Measurements from ENCODE around the gene GNG2.
A peak's percentile ranks its signal among the peaks of the same experiment; 100 is the strongest.

The GNG2 gene

GRCh38 chr14:51962711-51963110 is 102.3 kb downstream of the GNG2 start:
- H3K27me3 Mint-ChIP-seq: no peaks in the 10 kb centered on the region
- H3K4me1 Mint-ChIP-seq (ENCODE audit: low read depth): peaks cover 52% of the 10 kb centered on the region
- peak overlapping the region; percentile 89 for H3K27ac Mint-ChIP-seq
- H3K4me3 Mint-ChIP-seq: peak overlapping the region; percentile 22
- H3K36me3 Mint-ChIP-seq: peaks cover 42% of the 10 kb centered on the region
- H3K9me3 Mint-ChIP-seq (ENCODE audit: low read depth): peaks cover 24% of the 10 kb centered on the region

- Mint-ChIP-seq H3K9me3 (ENCODE audit: low read depth) (peaks cover 21% of the 10 kb centered on the region), H3K4me1 (ENCODE audit: low read depth) (peaks cover 52% of the 10 kb centered on the region), H3K27ac (peak overlapping the region; percentile 89), H3K27me3 (no peaks in the 10 kb centered on the region), H3K36me3 (peaks cover 37% of the 10 kb centered on the region), H3K4me3 (peak overlapping the region; percentile 72)
Measured at GRCh38 chr14:51963286-51963685, 102.9 kb downstream of the GNG2 start.

- H3K4me3 Mint-ChIP-seq: no peak overlapping the region
- H3K36me3 Mint-ChIP-seq: peaks cover 15% of the 10 kb centered on the region
- peak overlapping the region; percentile 67 for H3K27ac Mint-ChIP-seq
- no peaks in the 10 kb centered on the region for H3K9me3 Mint-ChIP-seq (ENCODE audit: low read depth)
- H3K27me3 Mint-ChIP-seq: no peaks in the 10 kb centered on the region
- peaks cover 16% of the 10 kb centered on the region for H3K4me1 Mint-ChIP-seq (ENCODE audit: low read depth)
Measured at GRCh38 chr14:51967521-51967920, 107.1 kb downstream of the GNG2 start.

GRCh38 chr14:51969852-51970540 is 109.6 kb downstream of the GNG2 start:
- Mint-ChIP-seq H3K36me3 (peaks cover 11% of the 10 kb centered on the region), H3K9me3 (ENCODE audit: low read depth) (no peaks in the 10 kb centered on the region), H3K27ac (peak overlapping the region; percentile 72)

GRCh38 chr14:51972566-51972965 is 112.2 kb downstream of the GNG2 start:
- Mint-ChIP-seq H3K36me3 (peaks cover under 1% of the 10 kb centered on the region), H3K4me1 (ENCODE audit: low read depth) (no peaks in the 10 kb centered on the region), H3K27me3 (no peaks in the 10 kb centered on the region), H3K27ac (no peak overlapping the region), H3K4me3 (no peak overlapping the region), H3K9me3 (ENCODE audit: low read depth) (no peaks in the 10 kb centered on the region)

More at GRCh38 chr14:51969852-51970540, 109.6 kb downstream of the GNG2 start:
- no peaks in the 10 kb centered on the region for H3K4me1 Mint-ChIP-seq (ENCODE audit: low read depth)
- no peaks in the 10 kb centered on the region for H3K27me3 Mint-ChIP-seq
- no peak overlapping the region for H3K4me3 Mint-ChIP-seq

- Mint-ChIP-seq H3K36me3 (no peaks in the 10 kb centered on the region), H3K27ac (no peak overlapping the region), H3K4me1 (ENCODE audit: low read depth) (peaks cover 6% of the 10 kb centered on the region), H3K27me3 (no peaks in the 10 kb centered on the region), H3K4me3 (no peak overlapping the region), H3K9me3 (ENCODE audit: low read depth) (no peaks in the 10 kb centered on the region)
Measured at GRCh38 chr14:51977075-51977474, 116.7 kb downstream of the GNG2 start.

- H3K27me3 Mint-ChIP-seq: no peaks in the 10 kb centered on the region
- H3K9me3 Mint-ChIP-seq (ENCODE audit: low read depth): no peaks in the 10 kb centered on the region
- H3K27ac Mint-ChIP-seq: no peak overlapping the region
- no peak overlapping the region for H3K4me3 Mint-ChIP-seq
- H3K4me1 Mint-ChIP-seq (ENCODE audit: low read depth): peaks cover 6% of the 10 kb centered on the region
- H3K36me3 Mint-ChIP-seq: peaks cover 4% of the 10 kb centered on the region
Measured at GRCh38 chr14:51978681-51979085, 118.3 kb downstream of the GNG2 start.

- no peak overlapping the region for H3K27ac Mint-ChIP-seq
- H3K27me3 Mint-ChIP-seq: no peaks in the 10 kb centered on the region
- no peaks in the 10 kb centered on the region for H3K9me3 Mint-ChIP-seq (ENCODE audit: low read depth)
- no peak overlapping the region for H3K4me3 Mint-ChIP-seq
- peaks cover 6% of the 10 kb centered on the region for H3K4me1 Mint-ChIP-seq (ENCODE audit: low read depth)
- H3K36me3 Mint-ChIP-seq: peaks cover 7% of the 10 kb centered on the region
Measured at GRCh38 chr14:51979088-51979709, 118.8 kb downstream of the GNG2 start.

GRCh38 chr14:51981218-51981854 is 120.9 kb downstream of the GNG2 start:
- peaks cover 7% of the 10 kb centered on the region for H3K36me3 Mint-ChIP-seq
- peaks cover 6% of the 10 kb centered on the region for H3K4me1 Mint-ChIP-seq (ENCODE audit: low read depth)
- no peaks in the 10 kb centered on the region for H3K9me3 Mint-ChIP-seq (ENCODE audit: low read depth)
- H3K27me3 Mint-ChIP-seq: peaks cover 2% of the 10 kb centered on the region
- no peak overlapping the region for H3K27ac Mint-ChIP-seq
- no peak overlapping the region for H3K4me3 Mint-ChIP-seq

GRCh38 chr14:51988221-51988620 is 127.8 kb downstream of the GNG2 start:
- Mint-ChIP-seq H3K4me1 (ENCODE audit: low read depth) (peaks cover 34% of the 10 kb centered on the region), H3K36me3 (peaks cover 9% of the 10 kb centered on the region), H3K4me3 (peak overlapping the region; percentile 95), H3K9me3 (ENCODE audit: low read depth) (no peaks in the 10 kb centered on the region), H3K27ac (peak overlapping the region; percentile 93), H3K27me3 (peaks cover 2% of the 10 kb centered on the region)

GRCh38 chr14:51989293-51990234 is 129.2 kb downstream of the GNG2 start, which contains the start of gene RTRAF:
RTRAF (plus strand) TSS chr14:51989546; CDS start chr14:51989640, 94 bp downstream.
- Mint-ChIP-seq H3K9me3 (ENCODE audit: low read depth) (no peaks in the 10 kb centered on the region), H3K4me1 (ENCODE audit: low read depth) (peaks cover 45% of the 10 kb centered on the region), H3K36me3 (peaks cover 4% of the 10 kb centered on the region), H3K4me3 (peak within 1 kb of the TSS; percentile 95), H3K27ac (peak within 1 kb of the TSS; percentile 93), H3K27me3 (peaks cover 2% of the 10 kb centered on the region)

- H3K4me3 Mint-ChIP-seq: peak overlapping the region; percentile 95
- no peaks in the 10 kb centered on the region for H3K9me3 Mint-ChIP-seq (ENCODE audit: low read depth)
- H3K4me1 Mint-ChIP-seq (ENCODE audit: low read depth): peaks cover 50% of the 10 kb centered on the region
- H3K27me3 Mint-ChIP-seq: no peaks in the 10 kb centered on the region
- H3K27ac Mint-ChIP-seq: peak overlapping the region; percentile 93
- H3K36me3 Mint-ChIP-seq: peaks cover 4% of the 10 kb centered on the region
Measured at GRCh38 chr14:51990488-51990887, 130.1 kb downstream of the GNG2 start.

GRCh38 chr14:51993285-51993920 is 133.0 kb downstream of the GNG2 start:
- Mint-ChIP-seq H3K9me3 (ENCODE audit: low read depth) (no peaks in the 10 kb centered on the region), H3K27me3 (no peaks in the 10 kb centered on the region), H3K4me3 (peak overlapping the region; percentile 54), H3K36me3 (peaks cover 8% of the 10 kb centered on the region), H3K4me1 (ENCODE audit: low read depth) (peaks cover 58% of the 10 kb centered on the region), H3K27ac (peak overlapping the region; percentile 54)

GRCh38 chr14:51996148-51996746 is 135.8 kb downstream of the GNG2 start:
- peaks cover 8% of the 10 kb centered on the region for H3K36me3 Mint-ChIP-seq
- H3K9me3 Mint-ChIP-seq (ENCODE audit: low read depth): no peaks in the 10 kb centered on the region
- no peak overlapping the region for H3K27ac Mint-ChIP-seq
- H3K4me1 Mint-ChIP-seq (ENCODE audit: low read depth): peaks cover 46% of the 10 kb centered on the region
- no peaks in the 10 kb centered on the region for H3K27me3 Mint-ChIP-seq
- no peak overlapping the region for H3K4me3 Mint-ChIP-seq

Data from activated naive CD8-positive, alpha-beta T cell (primary cell).